Ovary (tissue), 9 donors: ENCODE measurements around the gene CSNK1G3. TPM values are rescaled to one million over a fixed set of nuclear protein-coding genes. Genes with fewer than 3 reads are reported as not detected.

Source experiments
- DNase-seq, 5 donors: peaks; one replicate each; pipeline ENCODE4 v3.0.0-alpha.2; 2019 to 2020
- H3K27ac ChIP-seq, 2 donors: fragments of 200-600 bp; one replicate each; pipeline versions ENCODE4 v1.5.1 to v1.8.0; 2019 to 2022
- H3K27me3 ChIP-seq: fragments of 200-600 bp; one replicate; pipeline ENCODE4 v1.8.0; 2022
- H3K36me3 ChIP-seq: fragments of 200-600 bp; sonication (generic); one replicate; pipeline ENCODE4 v1.5.1; 2019
- H3K4me1 ChIP-seq: one replicate; pipeline ENCODE4 v1.8.1; 2013; ENCODE audit warnings: mild to moderate bottlenecking, moderate library complexity; ENCODE audit not compliant: insufficient read depth
- H3K4me3 ChIP-seq: fragments of 200-600 bp; sonication (generic); one replicate; pipeline ENCODE4 v1.5.1; 2017
- H3K9me3 ChIP-seq, 2 donors: fragments of 200-600 bp in 1 of 2; sonication (generic) in 1 of 2; one replicate each; pipeline versions ENCODE4 v1.5.1 to v1.8.1; 2013 to 2019; ENCODE audit warnings: mild to moderate bottlenecking in 1 of 2, moderate library complexity in 1 of 2
- CTCF ChIP-seq, 3 donors: fragments of 450-650 bp in 2 of 3; fragments of 200-600 bp in 1 of 3; IDR thresholded peaks; one replicate each; pipeline versions ENCODE4 v1.5.1 to v1.8.0; 2016 to 2022; ENCODE audit warnings: antibody characterized with exemption in 3 of 3, mild to moderate bottlenecking in 1 of 3
- EP300 ChIP-seq: sonication (generic); formaldehyde crosslinking; IDR thresholded peaks from one replicate; pipeline ENCODE4 v1.6.1; 2017; ENCODE audit warnings: antibody characterized with exemption
- POLR2A ChIP-seq: fragments of 450-650 bp; IDR thresholded peaks from one replicate; pipeline ENCODE4 v1.6.1; 2017; ENCODE audit warnings: antibody characterized with exemption, mild to moderate bottlenecking, moderate library complexity
- WGBS, 3 donors: extraction: QIAGEN DNeasy Blood & Tissue Kit in 1 of 3; methylation state at CpG; one replicate each; pipeline versions ENCODE4 v1.1.5 to v1.1.7; 2013 to 2017; 5-methylcytosine and 5-hydroxymethylcytosine counted together
- intact Hi-C, 4 donors: fragments of 100-400 bp; cut with DNase I; formaldehyde crosslinking; loops; one replicate each; pipeline versions ENCODE4 v1.11.0 to v1.15.1; 2022 to 2023
- polyA plus RNA-seq, 2 donors: library from polyadenylated mRNA; stranded (reverse); fragments of 200-250 nt in 1 of 2; fragments of 350-450 nt in 1 of 2; fragmentation: Illumina TruSeq in 1 of 2; extraction: RNeasy Lipid Tissue Mini Kit (QIAGEN cat#74804) in 1 of 2; gene quantifications; one replicate each; pipeline ENCODE4 v1.2.3, GENCODE V29; 2013 to 2014
- total RNA-seq, 7 donors: library from RNA; depleted of rRNA in 2 of 7; stranded (reverse); fragments of >200 nt in 2 of 7; fragmentation: NEBNext Ultra II Directional in 3 of 7; extraction: Animal tissue kit (Norgen Biotek cat#: 25700) in 3 of 7; gene quantifications; one replicate each; pipeline versions ENCODE4 v1.1.0 to v1.2.4, GENCODE V29; 2016 to 2023
- donor health status: DM: no; HTN: no; CAD: no; lungs with moderate emphysema.
- donor health status: DM: no; HTN: no; CAD: no.
- donor health status: Bipolar disorder and iron deficiency.
- donor health status: DM: yes; HTN: yes; CAD: no.
- donor health status: DM: no; HTN: no; CAD: no.
- donor health status: DM: yes; HTN: yes; CAD: no.

Gene CSNK1G3
- total and polyA plus RNA-seq, 9 donors: 12.1 to 68.5 (median 50.8) TPM

GRCh38 chr5:123571927-123572326 is 60.0 kb downstream of the CSNK1G3 start:
- H3K4me3 ChIP-seq: no peak overlapping the region
- no peaks in the 10 kb centered on the region for H3K27me3 ChIP-seq
- TF ChIP-seq POLR2A: no peak
- H3K9me3 ChIP-seq: no peaks in the 10 kb centered on the region
- no peaks in the 10 kb centered on the region for H3K4me1 ChIP-seq
- no peak overlapping the region for H3K27ac ChIP-seq
- DNase-seq: no peak
- intact Hi-C loops: no loop called here
- no peaks in the 10 kb centered on the region for H3K36me3 ChIP-seq

GRCh38 chr5:123578390-123578789 is 66.4 kb downstream of the CSNK1G3 start:
- intact Hi-C loops: no loop called here
- H3K4me3 ChIP-seq: no peak overlapping the region
- TF ChIP-seq EP300: no peak
- no peak for TF ChIP-seq POLR2A
- TF ChIP-seq CTCF (IDR thresholded peaks at IDR 0.05): no peak
- H3K27me3 ChIP-seq: no peaks in the 10 kb centered on the region
- no peak overlapping the region for H3K27ac ChIP-seq
- H3K36me3 ChIP-seq: no peaks in the 10 kb centered on the region
- H3K4me1 ChIP-seq: no peaks in the 10 kb centered on the region
- no peak for DNase-seq
- no peaks in the 10 kb centered on the region for H3K9me3 ChIP-seq

GRCh38 chr5:123579410-123579809 is 67.4 kb downstream of the CSNK1G3 start:
- 92 to 94% (median 93%) methylated on average over 3 of the region's 3 CpGs for WGBS, 3 donors
- Histone ChIP-seq H3K36me3 (no peaks in the 10 kb centered on the region), H3K4me1 (no peaks in the 10 kb centered on the region), H3K27me3 (no peaks in the 10 kb centered on the region), H3K4me3 (no peak overlapping the region), H3K9me3 (no peaks in the 10 kb centered on the region), H3K27ac (no peak overlapping the region)
- intact Hi-C loops: no loop called here
- TF ChIP-seq EP300 (no peak), POLR2A (no peak), CTCF (IDR thresholded peaks at IDR 0.05) (no peak)
- DNase-seq: no peak

- H3K36me3 ChIP-seq: no peaks in the 10 kb centered on the region
- WGBS, 3 donors: 87 to 95% (median 93%) methylated on average over 4 of the region's 4 CpGs
- no peaks in the 10 kb centered on the region for H3K4me1 ChIP-seq
- no peak overlapping the region for H3K27ac ChIP-seq
- H3K4me3 ChIP-seq: no peak overlapping the region
- H3K27me3 ChIP-seq: no peaks in the 10 kb centered on the region
- intact Hi-C loops: no loop called here
- no peak for DNase-seq
- TF ChIP-seq POLR2A (no peak), EP300 (no peak), CTCF (IDR thresholded peaks at IDR 0.05) (no peak)
- no peaks in the 10 kb centered on the region for H3K9me3 ChIP-seq
Observed at GRCh38 chr5:123582550-123583285, 70.7 kb downstream of the CSNK1G3 start.

GRCh38 chr5:123585871-123586270 is 73.9 kb downstream of the CSNK1G3 start:
- 92 to 98% (median 94%) methylated on average over 2 of the region's 2 CpGs for WGBS, 3 donors
- intact Hi-C loops: no loop called here
- no peak for TF ChIP-seq POLR2A
- TF ChIP-seq CTCF (IDR thresholded peaks at IDR 0.05): no peak
- no peak for TF ChIP-seq EP300
- DNase-seq: no peak
- Histone ChIP-seq H3K4me3 (no peak overlapping the region), H3K27ac (no peak overlapping the region), H3K36me3 (no peaks in the 10 kb centered on the region), H3K27me3 (no peaks in the 10 kb centered on the region), H3K9me3 (no peaks in the 10 kb centered on the region), H3K4me1 (no peaks in the 10 kb centered on the region)
